SK-N-SH treated with all-trans-retinoic acid at 6 μM for 48 hours (cell line): ENCODE results near the gene TMEM183A.

Source experiments
- ATAC-seq: fragments of 200-7000 bp; cut with Tn5 transposase; 3 replicates; pipeline ENCODE4 v1.9.1; 2020; ENCODE audit warnings: mild to moderate bottlenecking, moderate library complexity
- ARNTL ChIP-seq: fragments of 450-650 bp; formaldehyde crosslinking; IDR thresholded peaks from 2 replicates; pipeline ENCODE4 v1.5.0; 2020; ENCODE audit warnings: low read depth, mild to moderate bottlenecking, moderate library complexity, borderline replicate concordance
- BACH2 ChIP-seq: fragments of 250-450 bp; sonication (Bioruptor Pico); IDR thresholded peaks from 2 replicates; pipeline ENCODE4 v1.9.0; 2021; ENCODE audit warnings: mild to moderate bottlenecking, borderline replicate concordance
- CSDC2 ChIP-seq: fragments of 250-450 bp; sonication (Bioruptor Pico); IDR thresholded peaks from 2 replicates; pipeline ENCODE4 v1.5.0; 2020; ENCODE audit warnings: mild to moderate bottlenecking, moderate library complexity
- ESRRG ChIP-seq: fragments of 250-450 bp; sonication (Bioruptor Pico); IDR thresholded peaks from 2 replicates; pipeline ENCODE4 v1.6.1; 2021; ENCODE audit warnings: mild to moderate bottlenecking
- GLIS3 ChIP-seq: fragments of 250-450 bp; sonication (Bioruptor Pico); IDR thresholded peaks from 2 replicates; pipeline ENCODE4 v1.5.0; 2020; ENCODE audit warnings: mild to moderate bottlenecking, moderate library complexity
- ISL1 ChIP-seq: fragments of 250-450 bp; sonication (Bioruptor Pico); IDR thresholded peaks from 2 replicates; pipeline ENCODE4 v2.1.2; 2022; ENCODE audit warnings: mild to moderate bottlenecking, moderate library complexity
- OSR1 ChIP-seq: fragments of 250-450 bp; sonication (Bioruptor Pico); IDR thresholded peaks from 2 replicates; pipeline ENCODE4 v1.8.0; 2022; ENCODE audit warnings: moderate library complexity, mild to moderate bottlenecking, inconsistent platforms
- PPARA ChIP-seq: fragments of 250-450 bp; sonication (Bioruptor Pico); IDR thresholded peaks from 2 replicates; pipeline ENCODE4 v1.5.0; 2020; ENCODE audit warnings: mild to moderate bottlenecking, borderline replicate concordance
- RARB ChIP-seq: fragments of 250-450 bp; sonication (Bioruptor Pico); IDR thresholded peaks from 2 replicates; pipeline ENCODE4 v1.8.0; 2021; ENCODE audit warnings: mild to moderate bottlenecking, moderate library complexity
- TCF4 ChIP-seq: fragments of 250-450 bp; sonication (Bioruptor Pico); IDR thresholded peaks from 2 replicates; pipeline ENCODE4 v1.8.0; 2021; ENCODE audit warnings: mild to moderate bottlenecking, moderate library complexity, borderline replicate concordance
- TOX ChIP-seq: fragments of 250-450 bp; sonication (Bioruptor Pico); IDR thresholded peaks from 2 replicates; pipeline ENCODE4 v1.8.0; 2021; ENCODE audit warnings: mild to moderate bottlenecking, moderate library complexity, borderline replicate concordance
- ZC3H10 ChIP-seq: fragments of 250-450 bp; sonication (Bioruptor Pico); IDR thresholded peaks from 2 replicates; pipeline ENCODE4 v1.5.1; 2021; ENCODE audit warnings: mild to moderate bottlenecking, moderate library complexity
- ZFP3 ChIP-seq: fragments of 250-450 bp; sonication (Bioruptor Pico); IDR thresholded peaks from 2 replicates; pipeline ENCODE4 v1.5.0; 2020; ENCODE audit warnings: mild to moderate bottlenecking, moderate library complexity
- ZFP30 ChIP-seq: fragments of 450-650 bp; formaldehyde crosslinking; IDR thresholded peaks from 2 replicates; pipeline ENCODE4 v1.5.0; 2022; ENCODE audit warnings: mild to moderate bottlenecking, moderate library complexity
- ZNF565 ChIP-seq: fragments of 450-650 bp; formaldehyde crosslinking; conservative IDR thresholded peaks from 2 replicates; pipeline ENCODE4 v1.5.0; 2020; ENCODE audit warnings: low read depth, mild to moderate bottlenecking, moderate library complexity
- ZNF70 ChIP-seq: fragments of 450-650 bp; formaldehyde crosslinking; IDR thresholded peaks from 2 replicates; pipeline ENCODE4 v1.5.0; 2020; ENCODE audit warnings: mild to moderate bottlenecking, moderate library complexity
- ZNF8 ChIP-seq: fragments of 450-650 bp; formaldehyde crosslinking; IDR thresholded peaks from 2 replicates; pipeline ENCODE4 v1.5.0; 2020; ENCODE audit warnings: mild to moderate bottlenecking, moderate library complexity
- TF ChIP-seq, protein P1 (sequence below): fragments of 250-450 bp; sonication (Bioruptor Pico); IDR thresholded peaks from 2 replicates; pipeline ENCODE4 v1.8.0; 2020; ENCODE audit warnings: mild to moderate bottlenecking, moderate library complexity, borderline replicate concordance
- TF ChIP-seq, protein P2 (sequence below): fragments of 250-450 bp; sonication (Bioruptor Pico); IDR thresholded peaks from 2 replicates; pipeline ENCODE4 v1.5.1; 2020; ENCODE audit warnings: low read depth, mild to moderate bottlenecking, moderate library complexity
- TF ChIP-seq, protein P3 (sequence below): fragments of 250-450 bp; sonication (Bioruptor Pico); IDR thresholded peaks from 2 replicates; pipeline ENCODE4 v1.5.0; 2020; ENCODE audit warnings: mild to moderate bottlenecking, moderate library complexity
- TF ChIP-seq, protein P4 (sequence below): fragments of 250-450 bp; sonication (Bioruptor Pico); IDR thresholded peaks from 2 replicates; pipeline ENCODE4 v1.8.0; 2021; ENCODE audit warnings: low read depth, mild to moderate bottlenecking, moderate library complexity, borderline replicate concordance

Gene TMEM183A

DNA sequence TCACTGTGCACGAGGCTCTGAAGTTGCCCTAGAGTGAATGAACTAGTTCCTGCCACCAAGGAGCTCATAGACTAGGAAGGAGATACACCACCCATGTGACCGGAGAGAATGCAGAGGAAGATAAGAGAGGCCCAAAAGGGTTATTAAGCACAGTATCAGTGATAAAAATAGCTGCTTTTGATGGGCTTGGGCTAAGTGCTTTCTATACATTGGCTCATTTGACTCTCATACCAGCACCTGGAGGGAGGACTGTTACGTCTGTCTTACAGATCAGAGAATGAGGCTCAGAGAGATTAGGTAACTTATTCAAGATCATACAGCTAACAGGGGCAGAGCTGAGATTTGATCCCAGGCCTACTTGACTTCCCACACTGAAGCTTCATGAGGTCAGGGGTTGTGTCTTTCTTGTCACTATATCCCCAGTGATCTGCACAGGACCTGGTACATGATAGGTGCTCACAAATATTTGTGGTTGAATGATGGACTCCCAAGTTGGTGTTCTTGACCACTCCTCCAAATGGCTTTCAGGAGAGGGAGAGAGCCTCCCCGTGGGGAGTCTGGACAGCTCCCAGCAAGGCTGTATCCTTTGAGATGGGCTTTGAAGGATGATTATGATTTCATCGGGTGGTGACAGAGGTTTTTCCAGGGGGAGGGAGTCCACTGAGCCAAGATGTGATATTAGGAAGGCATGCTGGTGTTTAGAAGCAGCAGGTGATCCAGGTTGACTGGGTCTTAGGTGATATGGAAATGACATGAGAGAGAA lies 33.5 kb downstream of the TMEM183A start:
- TF ChIP-seq PPARA (no peak), CSDC2 (no peak), ZNF70 (no peak), ZNF8 (CRISPR knock-in tag) (no peak), ARNTL (CRISPR knock-in tag) (no peak), TCF4 (CRISPR knock-in tag) (no peak), ESRRG (no peak), RARB (CRISPR knock-in tag) (no peak), ZFP3 (CRISPR knock-in tag) (no peak), ZNF565 (no peak), BACH2 (CRISPR knock-in tag) (no peak), GLIS3 (no peak), ZC3H10 (CRISPR knock-in tag) (no peak), ISL1 (no peak), ZFP30 (CRISPR knock-in tag) (no peak)
- TF ChIP-seq, protein P1, sequence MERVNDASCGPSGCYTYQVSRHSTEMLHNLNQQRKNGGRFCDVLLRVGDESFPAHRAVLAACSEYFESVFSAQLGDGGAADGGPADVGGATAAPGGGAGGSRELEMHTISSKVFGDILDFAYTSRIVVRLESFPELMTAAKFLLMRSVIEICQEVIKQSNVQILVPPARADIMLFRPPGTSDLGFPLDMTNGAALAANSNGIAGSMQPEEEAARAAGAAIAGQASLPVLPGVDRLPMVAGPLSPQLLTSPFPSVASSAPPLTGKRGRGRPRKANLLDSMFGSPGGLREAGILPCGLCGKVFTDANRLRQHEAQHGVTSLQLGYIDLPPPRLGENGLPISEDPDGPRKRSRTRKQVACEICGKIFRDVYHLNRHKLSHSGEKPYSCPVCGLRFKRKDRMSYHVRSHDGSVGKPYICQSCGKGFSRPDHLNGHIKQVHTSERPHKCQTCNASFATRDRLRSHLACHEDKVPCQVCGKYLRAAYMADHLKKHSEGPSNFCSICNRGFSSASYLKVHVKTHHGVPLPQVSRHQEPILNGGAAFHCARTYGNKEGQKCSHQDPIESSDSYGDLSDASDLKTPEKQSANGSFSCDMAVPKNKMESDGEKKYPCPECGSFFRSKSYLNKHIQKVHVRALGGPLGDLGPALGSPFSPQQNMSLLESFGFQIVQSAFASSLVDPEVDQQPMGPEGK: no peak
- TF ChIP-seq, protein P2, sequence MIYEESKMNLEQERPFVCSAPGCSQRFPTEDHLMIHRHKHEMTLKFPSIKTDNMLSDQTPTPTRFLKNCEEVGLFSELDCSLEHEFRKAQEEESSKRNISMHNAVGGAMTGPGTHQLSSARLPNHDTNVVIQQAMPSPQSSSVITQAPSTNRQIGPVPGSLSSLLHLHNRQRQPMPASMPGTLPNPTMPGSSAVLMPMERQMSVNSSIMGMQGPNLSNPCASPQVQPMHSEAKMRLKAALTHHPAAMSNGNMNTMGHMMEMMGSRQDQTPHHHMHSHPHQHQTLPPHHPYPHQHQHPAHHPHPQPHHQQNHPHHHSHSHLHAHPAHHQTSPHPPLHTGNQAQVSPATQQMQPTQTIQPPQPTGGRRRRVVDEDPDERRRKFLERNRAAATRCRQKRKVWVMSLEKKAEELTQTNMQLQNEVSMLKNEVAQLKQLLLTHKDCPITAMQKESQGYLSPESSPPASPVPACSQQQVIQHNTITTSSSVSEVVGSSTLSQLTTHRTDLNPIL (CRISPR knock-in tag): no peak
- TF ChIP-seq, protein P3, sequence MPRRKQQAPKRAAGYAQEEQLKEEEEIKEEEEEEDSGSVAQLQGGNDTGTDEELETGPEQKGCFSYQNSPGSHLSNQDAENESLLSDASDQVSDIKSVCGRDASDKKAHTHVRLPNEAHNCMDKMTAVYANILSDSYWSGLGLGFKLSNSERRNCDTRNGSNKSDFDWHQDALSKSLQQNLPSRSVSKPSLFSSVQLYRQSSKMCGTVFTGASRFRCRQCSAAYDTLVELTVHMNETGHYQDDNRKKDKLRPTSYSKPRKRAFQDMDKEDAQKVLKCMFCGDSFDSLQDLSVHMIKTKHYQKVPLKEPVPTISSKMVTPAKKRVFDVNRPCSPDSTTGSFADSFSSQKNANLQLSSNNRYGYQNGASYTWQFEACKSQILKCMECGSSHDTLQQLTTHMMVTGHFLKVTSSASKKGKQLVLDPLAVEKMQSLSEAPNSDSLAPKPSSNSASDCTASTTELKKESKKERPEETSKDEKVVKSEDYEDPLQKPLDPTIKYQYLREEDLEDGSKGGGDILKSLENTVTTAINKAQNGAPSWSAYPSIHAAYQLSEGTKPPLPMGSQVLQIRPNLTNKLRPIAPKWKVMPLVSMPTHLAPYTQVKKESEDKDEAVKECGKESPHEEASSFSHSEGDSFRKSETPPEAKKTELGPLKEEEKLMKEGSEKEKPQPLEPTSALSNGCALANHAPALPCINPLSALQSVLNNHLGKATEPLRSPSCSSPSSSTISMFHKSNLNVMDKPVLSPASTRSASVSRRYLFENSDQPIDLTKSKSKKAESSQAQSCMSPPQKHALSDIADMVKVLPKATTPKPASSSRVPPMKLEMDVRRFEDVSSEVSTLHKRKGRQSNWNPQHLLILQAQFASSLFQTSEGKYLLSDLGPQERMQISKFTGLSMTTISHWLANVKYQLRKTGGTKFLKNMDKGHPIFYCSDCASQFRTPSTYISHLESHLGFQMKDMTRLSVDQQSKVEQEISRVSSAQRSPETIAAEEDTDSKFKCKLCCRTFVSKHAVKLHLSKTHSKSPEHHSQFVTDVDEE (CRISPR knock-in tag): no peak
- TF ChIP-seq, protein P4, sequence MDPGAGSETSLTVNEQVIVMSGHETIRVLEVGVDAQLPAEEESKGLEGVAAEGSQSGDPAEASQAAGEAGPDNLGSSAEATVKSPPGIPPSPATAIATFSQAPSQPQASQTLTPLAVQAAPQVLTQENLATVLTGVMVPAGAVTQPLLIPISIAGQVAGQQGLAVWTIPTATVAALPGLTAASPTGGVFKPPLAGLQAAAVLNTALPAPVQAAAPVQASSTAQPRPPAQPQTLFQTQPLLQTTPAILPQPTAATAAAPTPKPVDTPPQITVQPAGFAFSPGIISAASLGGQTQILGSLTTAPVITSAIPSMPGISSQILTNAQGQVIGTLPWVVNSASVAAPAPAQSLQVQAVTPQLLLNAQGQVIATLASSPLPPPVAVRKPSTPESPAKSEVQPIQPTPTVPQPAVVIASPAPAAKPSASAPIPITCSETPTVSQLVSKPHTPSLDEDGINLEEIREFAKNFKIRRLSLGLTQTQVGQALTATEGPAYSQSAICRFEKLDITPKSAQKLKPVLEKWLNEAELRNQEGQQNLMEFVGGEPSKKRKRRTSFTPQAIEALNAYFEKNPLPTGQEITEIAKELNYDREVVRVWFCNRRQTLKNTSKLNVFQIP: no peak
- no peak for ATAC-seq

DNA sequence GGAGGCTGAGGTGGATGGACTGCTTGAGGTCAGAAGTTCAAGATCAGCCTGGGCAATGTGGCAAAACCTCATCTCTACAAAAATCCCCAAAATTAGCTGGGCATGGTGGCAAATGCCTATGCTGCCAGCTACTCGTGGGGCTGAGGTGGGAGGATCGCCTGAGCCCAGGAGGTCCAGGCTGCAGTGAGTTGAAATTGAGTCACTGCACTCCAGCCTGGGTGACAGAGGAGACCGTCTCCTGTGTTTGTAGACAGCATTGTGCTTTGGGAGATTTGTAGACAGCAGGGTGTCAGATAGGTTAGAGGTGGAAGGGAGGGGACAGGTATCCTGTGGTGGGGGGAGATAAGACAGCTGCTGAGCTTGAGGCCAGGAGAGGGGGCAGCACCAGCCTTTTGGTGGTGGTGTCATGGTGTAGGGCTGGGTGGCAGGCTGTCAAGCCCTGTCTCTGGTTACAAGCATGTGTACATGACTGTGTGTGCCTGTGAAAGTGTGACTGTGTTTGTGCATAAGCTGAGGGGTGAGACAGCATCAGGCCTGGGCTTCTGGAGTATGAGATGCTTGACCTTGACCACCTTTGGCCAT lies 34.3 kb downstream of the TMEM183A start:
- ATAC-seq: no peak
- TF ChIP-seq PPARA (no peak), ISL1 (no peak), OSR1 (CRISPR knock-in tag) (no peak)
- TF ChIP-seq, all 23 proteins: peak for 0

DNA sequence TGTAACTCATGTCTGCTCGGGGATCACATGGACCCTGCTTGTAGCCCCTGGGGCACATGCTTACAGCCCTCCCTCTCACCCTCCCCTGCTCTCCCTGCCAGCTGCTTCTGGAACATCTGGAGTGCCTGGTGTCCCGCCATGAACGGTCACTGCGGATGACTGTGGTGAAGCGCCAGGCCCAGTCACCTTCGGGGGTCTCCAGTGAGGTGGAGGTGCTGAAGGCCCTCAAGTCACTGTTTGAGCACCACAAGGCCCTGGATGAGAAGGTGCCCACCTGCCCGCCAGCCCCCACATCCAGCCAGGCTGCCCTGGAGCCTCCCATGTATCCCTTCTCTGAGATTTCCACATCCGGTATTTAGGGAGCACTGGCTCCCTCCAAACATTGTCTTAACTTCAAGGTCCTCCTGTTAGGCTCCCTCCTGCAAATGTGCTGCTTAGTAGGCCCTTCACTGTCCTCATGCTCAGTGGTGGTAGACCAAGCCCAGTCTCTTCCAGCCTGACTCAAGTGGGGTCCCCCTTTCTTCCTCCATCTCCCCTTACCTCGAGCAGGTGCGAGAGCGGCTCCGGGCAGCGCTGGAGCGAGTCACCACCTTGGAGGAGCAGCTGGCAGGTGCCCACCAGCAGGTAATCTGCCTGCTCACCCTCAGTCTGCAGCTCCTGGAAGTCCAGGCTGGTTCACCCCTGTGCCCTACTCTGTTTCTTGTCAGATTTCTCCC lies 36.8 kb downstream of the TMEM183A start:
- ATAC-seq: no peak
- TF ChIP-seq BACH2 (CRISPR knock-in tag) (no peak), ZNF565 (no peak), ARNTL (CRISPR knock-in tag) (no peak), TOX (CRISPR knock-in tag) (no peak), PPARA (no peak), CSDC2 (no peak), OSR1 (CRISPR knock-in tag) (no peak), ZNF8 (CRISPR knock-in tag) (no peak), ZFP3 (CRISPR knock-in tag) (no peak), TCF4 (CRISPR knock-in tag) (no peak)
- TF ChIP-seq, protein P4: no peak
- TF ChIP-seq, protein P1: no peak
- TF ChIP-seq, protein P2 (CRISPR knock-in tag): no peak
